Epithelial cell of proximal tubule (primary cell): ENCODE results near the gene C5orf46. TPM values are rescaled to one million over a fixed set of nuclear protein-coding genes. Genes with fewer than 3 reads are reported as not detected.

Experiments used
- DNase-seq: peaks from one replicate; pipeline ENCODE4 v3.0.0-alpha.2; 2011; ENCODE audit warnings: low read depth
- H3K4me3 ChIP-seq: 2 replicates; pipeline ENCODE4 v1.5.1; 2011; ENCODE audit warnings: low read depth, mild to moderate bottlenecking, low read length
- CTCF ChIP-seq: conservative IDR thresholded peaks from 2 replicates; pipeline ENCODE4 v1.5.1; 2012; ENCODE audit warnings: low read depth, mild to moderate bottlenecking, low read length
- total RNA-seq: library from RNA; depleted of rRNA; stranded (reverse); fragments of >200 nt; gene quantifications from 2 replicates; pipeline ENCODE4 v1.2.3, GENCODE V29; 2015

Gene C5orf46
- total RNA-seq, 1 donor from 2014 or later = not detected

- H3K4me3 ChIP-seq = no peak overlapping the region
- TF ChIP-seq CTCF = no peak
- DNase-seq = no peak
Observed at GRCh38 chr5:147895864-147896263, 10.5 kb downstream of the C5orf46 start.

GRCh38 chr5:147893820-147894219 is 12.5 kb downstream of the C5orf46 start:
- TF ChIP-seq CTCF = no peak
- H3K4me3 ChIP-seq = no peak overlapping the region
- no peak for DNase-seq

DNA sequence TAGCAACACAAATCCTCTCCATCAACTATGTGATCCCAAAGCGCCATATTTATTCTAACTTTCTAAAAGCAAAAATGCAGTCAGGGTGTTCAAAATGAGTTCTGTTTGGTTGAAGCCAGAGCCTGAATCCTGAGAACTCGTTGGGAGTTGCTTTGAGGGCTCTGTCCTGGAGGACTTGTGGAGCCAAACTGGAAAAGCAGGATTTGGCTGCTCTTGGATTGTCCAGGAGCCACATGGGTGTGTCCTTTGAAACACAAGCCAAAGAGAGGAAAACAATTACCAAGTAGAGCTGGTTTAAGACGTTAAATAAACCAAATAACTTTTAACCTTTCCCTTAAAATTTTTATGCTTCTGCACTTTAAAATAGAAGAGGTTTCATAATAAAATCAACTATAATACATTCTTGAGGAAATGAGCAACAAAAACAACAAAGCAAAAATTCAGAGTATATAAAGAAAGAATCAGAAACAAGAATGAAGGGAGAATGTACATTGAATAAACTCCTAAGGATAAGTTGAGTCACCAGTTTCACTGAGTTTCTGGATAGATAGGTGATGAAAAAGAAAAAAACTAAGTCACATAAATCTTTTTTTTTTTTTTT is 13.5 kb downstream of the C5orf46 start:
- TF ChIP-seq CTCF = no peak

GRCh38 chr5:147887930-147888329 is 18.4 kb downstream of the C5orf46 start:
- no peak for DNase-seq
- TF ChIP-seq CTCF = no peak

More for the DNA sequence above, 13.5 kb downstream of the C5orf46 start:
- H3K4me3 ChIP-seq = no peak overlapping the region
- no peak for DNase-seq

DNA sequence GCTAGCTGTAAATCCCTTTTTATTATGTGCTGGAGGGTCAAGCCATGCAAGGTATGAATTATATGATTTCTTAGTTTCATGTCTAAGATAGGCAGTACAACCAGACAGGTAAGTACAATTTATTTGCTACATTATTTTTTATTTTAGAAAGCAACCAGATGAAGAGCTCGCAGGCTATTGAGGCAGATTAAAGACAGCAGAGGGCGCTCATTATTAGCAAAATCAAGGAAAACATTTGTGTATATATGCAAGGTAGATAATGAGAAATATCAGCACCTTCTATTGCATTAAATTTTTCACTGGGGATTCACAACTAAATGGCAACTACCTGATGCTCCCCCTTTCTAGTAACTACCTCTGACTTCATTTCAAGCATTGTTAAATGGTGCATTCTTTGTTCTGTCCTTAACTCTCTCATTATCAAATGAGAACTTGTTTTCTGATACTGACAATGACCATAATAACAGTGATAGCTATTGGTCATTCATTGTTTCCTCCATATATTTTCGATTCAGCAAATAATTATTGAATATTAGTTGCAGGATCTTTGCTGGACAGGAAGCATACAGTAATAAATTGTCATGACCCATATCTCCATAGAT is 19.2 kb downstream of the C5orf46 start:
- TF ChIP-seq CTCF = peak; percentile 70
- no peak overlapping the region for H3K4me3 ChIP-seq
- DNase-seq = no peak

More at GRCh38 chr5:147887930-147888329, 18.4 kb downstream of the C5orf46 start:
- no peak overlapping the region for H3K4me3 ChIP-seq

DNA sequence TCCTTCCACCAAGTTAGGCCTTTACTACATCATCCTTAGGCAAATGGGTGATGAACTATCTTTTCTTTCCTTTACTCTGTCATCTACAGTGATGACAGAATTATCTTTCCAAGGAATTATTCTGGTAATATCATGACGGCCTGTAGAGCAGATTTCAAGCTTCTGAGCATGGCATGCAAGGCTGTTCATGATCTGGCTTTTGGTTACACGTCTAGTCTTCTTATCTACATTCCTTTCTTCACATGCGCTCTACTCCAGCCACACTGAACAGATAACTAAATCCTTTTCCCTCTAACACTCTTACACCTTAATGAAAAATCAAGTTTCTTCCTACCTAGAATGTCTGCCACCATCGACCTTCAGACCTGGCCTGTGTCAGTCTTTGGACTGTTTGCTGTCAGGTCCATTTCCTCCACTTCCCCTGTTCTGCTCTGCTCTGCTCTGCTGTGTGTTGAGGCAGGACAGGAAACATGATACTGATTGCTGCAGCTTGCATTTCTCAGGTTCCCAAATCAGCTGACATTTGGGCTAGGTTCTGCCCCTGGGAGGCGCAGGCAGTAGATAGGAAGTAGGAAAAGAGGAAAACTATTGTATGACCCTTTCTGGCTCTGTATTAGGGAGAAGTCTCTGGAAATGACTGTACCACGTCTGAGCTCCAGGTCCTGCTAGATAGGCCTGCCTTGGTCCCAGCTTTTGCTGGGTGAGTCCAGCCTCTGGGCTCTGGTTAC is 23.6 kb downstream of the C5orf46 start:
- no peak overlapping the region for H3K4me3 ChIP-seq
- DNase-seq = no peak
- no peak for TF ChIP-seq CTCF

DNA sequence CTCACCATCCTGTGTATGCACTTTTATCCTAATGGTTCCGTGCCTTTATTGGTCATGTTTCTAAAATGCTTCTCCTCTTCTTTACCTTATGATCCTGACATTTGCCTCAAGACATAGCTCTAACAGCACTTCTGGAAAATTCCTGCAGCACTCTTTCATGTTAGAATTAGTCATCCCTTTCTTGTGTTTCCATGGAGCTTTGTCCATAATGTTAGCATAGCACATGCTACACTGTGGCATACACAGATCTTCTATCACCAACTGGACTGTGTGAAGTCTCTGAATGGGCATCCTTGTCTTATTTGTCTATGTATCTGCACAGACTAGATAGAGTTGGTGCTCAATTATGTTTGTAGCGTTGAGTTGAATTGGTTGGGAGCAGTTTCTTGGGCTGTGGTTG is 25.9 kb downstream of the C5orf46 start:
- no peak for DNase-seq
- TF ChIP-seq CTCF = no peak
- no peak overlapping the region for H3K4me3 ChIP-seq
